Heart left ventricle (tissue), 16 donors: ENCODE measurements around the gene WHRN. TPM values are rescaled to one million over a fixed set of nuclear protein-coding genes. Genes with fewer than 3 reads are reported as not detected.

Experiments
- ATAC-seq, 4 donors: fragments of 200-7000 bp; cut with Tn5 transposase; one replicate each; pipeline ENCODE4 v1.9.1; 2020 to 2022; ENCODE audit warnings: moderate library complexity in 4 of 4, mild to moderate bottlenecking in 3 of 4, moderate number of reproducible peaks in 1 of 4
- DNase-seq, 5 donors: peaks; one replicate each; pipeline ENCODE4 v3.0.0-alpha.2; 2020
- H3K27ac ChIP-seq, 12 donors: fragments of 200-600 bp; sonication (generic) in 4 of 12; one replicate each; pipeline versions ENCODE4 v1.5.0 to v1.8.0; 2016 to 2022; ENCODE audit warnings: mild to moderate bottlenecking in 2 of 12
- H3K27me3 ChIP-seq, 9 donors: fragments of 200-600 bp; sonication (generic) in 2 of 9; one replicate each; pipeline versions ENCODE4 v1.5.1 to v1.8.0; 2016 to 2022; ENCODE audit warnings: mild to moderate bottlenecking in 3 of 9
- H3K36me3 ChIP-seq, 9 donors: fragments of 200-600 bp; sonication (generic) in 2 of 9; one replicate each; pipeline versions ENCODE4 v1.5.0 to v1.8.0; 2018 to 2022; ENCODE audit warnings: mild to moderate bottlenecking in 2 of 9
- H3K4me1 ChIP-seq, 12 donors: fragments of 200-600 bp; sonication (generic) in 4 of 12; one replicate each; pipeline versions ENCODE4 v1.5.0 to v1.8.0; 2016 to 2022; ENCODE audit warnings: mild to moderate bottlenecking in 3 of 12
- H3K4me3 ChIP-seq, 12 donors: fragments of 200-600 bp; sonication (generic) in 4 of 12; one replicate each; pipeline versions ENCODE4 v1.5.0 to v1.8.0; 2017 to 2022; ENCODE audit warnings: mild to moderate bottlenecking in 9 of 12, moderate library complexity in 4 of 12
- H3K9me3 ChIP-seq, 12 donors: fragments of 200-600 bp; sonication (generic) in 4 of 12; one replicate each; pipeline versions ENCODE4 v1.5.0 to v1.8.0; 2016 to 2022; ENCODE audit warnings: mild to moderate bottlenecking in 1 of 12
- POLR2A ChIP-seq, 2 donors: fragments of 450-650 bp; IDR thresholded peaks; one replicate each; pipeline ENCODE4 v1.6.1; 2017; ENCODE audit warnings: antibody characterized with exemption in 2 of 2, mild to moderate bottlenecking in 2 of 2, moderate library complexity in 2 of 2
- WGBS, 4 donors: extraction: QIAGEN DNeasy Blood & Tissue Kit in 2 of 4; methylation state at CpG; one replicate each; pipeline versions ENCODE4 v1.1.5 to v1.1.7; 2013 to 2018; 5-methylcytosine and 5-hydroxymethylcytosine counted together
- intact Hi-C, 10 donors: fragments of 100-400 bp; cut with DNase I; formaldehyde crosslinking; loops; one replicate each; pipeline versions ENCODE4 v1.11.1 to v1.14.2; 2022
- polyA plus RNA-seq, 2 donors: library from polyadenylated mRNA; stranded (reverse); fragments of 200-250 nt; gene quantifications; one replicate each; pipeline ENCODE4 v1.2.3, GENCODE V29; 2013
- total RNA-seq, 9 donors: library from RNA; depleted of rRNA in 2 of 9; stranded (reverse); fragments of >200 nt in 2 of 9; fragmentation: NEBNext Ultra II Directional in 3 of 9; extraction: Animal tissue kit (Norgen Biotek cat#: 25700) in 3 of 9; gene quantifications; one replicate each; pipeline versions ENCODE4 v1.1.0 to v1.2.4, GENCODE V29; 2016 to 2023
- TF ChIP-seq, protein P1 (sequence below), 12 donors: fragments of 200-600 bp; sonication (generic) in 4 of 12; IDR thresholded peaks; one replicate each; pipeline versions ENCODE4 v1.5.0 to v1.8.0; 2018 to 2022; ENCODE audit warnings: antibody characterized with exemption in 12 of 12, mild to moderate bottlenecking in 5 of 12
- donor health status: ischemic (EF 13 %, LVEDD 7.1; RV severe dilation, severe dysfunction).
- donor health status: healthy with polysubstance abuse.
- donor health status: DM: no; HTN: yes; CAD: no.
- donor health status: DM: no; HTN: no; CAD: no.
- donor health status: ischemic (EF 25% LVEDD 6.9; RV normal size, moderate dysfunction).
- donor health status: ischemic (EF 25% LVEDD 5.7; RV mildly dilated, moderate dysfunction).
- donor health status: healthy.
- donor health status: DM: yes; HTN: yes; CAD: no.
- donor health status: ischemic (EF 35%, LVEDD 5.7; RV mildly dilated, moderate dysfunction).
- donor health status: nonischemic (EF 11% LVEDD 7.7; RV severe dilation, severe dysfunction).
- donor health status: DM: yes; HTN: yes; CAD: no.
- donor health status: PGD.
- donor health status: ischemic (EF 29% LVEDD 5.4; RV normal size, mild dysfunction).
- donor health status: nonischemic (EF 23%, LVEDD 6.1; RV moderate dilation, normal function).

Gene WHRN
- total and polyA plus RNA-seq, 11 donors = 0.12 to 1.4 (median 0.56) TPM

DNA sequence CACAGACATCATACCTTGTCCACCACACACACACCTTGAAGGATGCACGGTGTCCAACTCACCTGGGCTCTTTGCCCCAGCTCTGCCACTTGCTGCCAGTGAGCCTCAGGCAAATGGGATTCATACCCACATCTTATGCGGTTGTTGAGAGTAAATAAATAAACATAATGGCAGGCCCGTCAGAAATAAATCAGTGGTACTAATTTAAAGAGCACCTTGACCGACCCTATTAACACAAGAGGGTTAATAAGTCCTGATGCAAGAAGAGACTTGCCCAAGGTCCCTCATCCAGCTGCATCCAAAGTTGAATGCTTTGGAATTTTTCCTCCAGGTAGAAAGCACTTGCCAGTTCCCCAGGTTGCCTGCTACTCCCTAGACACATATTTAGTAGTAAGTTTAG, 105.9 kb downstream of the WHRN start:
- 77 to 90% (median 88%) methylated on average over 4 of the region's 4 CpGs for WGBS, 4 donors
- H3K4me3 ChIP-seq = no peak overlapping the region
- no peak for ATAC-seq

DNA sequence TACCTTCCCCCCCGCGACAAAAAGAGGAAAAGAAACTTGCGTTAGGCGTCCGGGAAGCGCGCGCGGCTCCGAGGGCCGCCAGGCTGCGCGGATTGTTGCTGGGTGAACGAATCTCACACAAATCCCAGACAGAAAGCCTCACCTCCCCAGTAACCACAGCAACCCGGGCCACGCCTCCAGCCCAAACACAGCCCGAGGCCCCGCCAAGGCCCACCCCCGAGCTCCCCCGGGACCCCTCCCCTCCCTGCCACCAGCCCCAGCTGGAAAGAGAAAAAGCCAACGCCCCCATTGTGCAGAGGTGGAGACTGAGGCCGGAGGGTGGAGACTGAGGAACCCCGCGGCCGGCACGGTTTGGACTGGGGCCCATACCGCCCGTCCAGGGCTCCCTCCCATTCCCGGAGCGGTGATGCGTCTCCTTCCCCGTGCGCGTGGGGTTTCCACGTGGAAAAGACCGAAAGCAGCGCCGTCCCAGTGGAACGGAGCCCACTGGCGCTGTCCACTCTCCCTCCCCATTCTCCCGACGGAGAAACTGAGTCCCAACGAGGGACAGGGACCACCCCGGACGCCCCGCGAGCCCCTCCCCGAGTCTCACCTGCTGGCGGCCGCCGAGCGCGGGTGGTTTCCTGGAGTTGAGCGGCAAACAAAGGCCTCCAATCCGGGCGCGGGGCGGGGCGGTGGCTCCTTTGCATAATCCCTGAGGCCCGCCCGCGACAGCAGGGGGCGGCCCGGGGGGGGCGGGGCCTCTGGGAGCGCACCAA, 107.2 kb downstream of the WHRN start:
- intact Hi-C loops = no loop called here
- Histone ChIP-seq H3K9me3 (no peaks in the 10 kb centered on the region), H3K36me3 (peaks cover 0 to 7% (median 0%) of the 10 kb centered on the region in 9 donors), H3K4me1 (peaks cover 0 to 40% (median 13%) of the 10 kb centered on the region in 12 donors), H3K27ac (peak overlapping the region; percentile 25 to 95 (median 76)), H3K27me3 (no peaks in the 10 kb centered on the region), H3K4me3 (peak overlapping the region; percentile 22 to 97 (median 82))
- WGBS, 4 donors = 0 to 1% (median 1%) methylated on average over 43 to 66 of the region's 66 CpGs
- TF ChIP-seq, protein P1, sequence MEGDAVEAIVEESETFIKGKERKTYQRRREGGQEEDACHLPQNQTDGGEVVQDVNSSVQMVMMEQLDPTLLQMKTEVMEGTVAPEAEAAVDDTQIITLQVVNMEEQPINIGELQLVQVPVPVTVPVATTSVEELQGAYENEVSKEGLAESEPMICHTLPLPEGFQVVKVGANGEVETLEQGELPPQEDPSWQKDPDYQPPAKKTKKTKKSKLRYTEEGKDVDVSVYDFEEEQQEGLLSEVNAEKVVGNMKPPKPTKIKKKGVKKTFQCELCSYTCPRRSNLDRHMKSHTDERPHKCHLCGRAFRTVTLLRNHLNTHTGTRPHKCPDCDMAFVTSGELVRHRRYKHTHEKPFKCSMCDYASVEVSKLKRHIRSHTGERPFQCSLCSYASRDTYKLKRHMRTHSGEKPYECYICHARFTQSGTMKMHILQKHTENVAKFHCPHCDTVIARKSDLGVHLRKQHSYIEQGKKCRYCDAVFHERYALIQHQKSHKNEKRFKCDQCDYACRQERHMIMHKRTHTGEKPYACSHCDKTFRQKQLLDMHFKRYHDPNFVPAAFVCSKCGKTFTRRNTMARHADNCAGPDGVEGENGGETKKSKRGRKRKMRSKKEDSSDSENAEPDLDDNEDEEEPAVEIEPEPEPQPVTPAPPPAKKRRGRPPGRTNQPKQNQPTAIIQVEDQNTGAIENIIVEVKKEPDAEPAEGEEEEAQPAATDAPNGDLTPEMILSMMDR (IDR thresholded peaks at IDR 0.05) = peak in 3 of 12 donors; percentile 9 to 21 (median 9)
- peak in 1 of 2 donors; percentile 60 for TF ChIP-seq POLR2A (IDR thresholded peaks at IDR 0.05)
- ATAC-seq (peak; percentile 88 to 97 (median 96)), DNase-seq (peak; percentile 96 to 98 (median 97))

More for the DNA sequence above, 105.9 kb downstream of the WHRN start:
- peaks cover 0 to 35% (median 13%) of the 10 kb centered on the region in 12 donors for H3K4me1 ChIP-seq
- TF ChIP-seq POLR2A (IDR thresholded peaks at IDR 0.05) = no peak
- TF ChIP-seq, protein P1 (IDR thresholded peaks at IDR 0.05) = no peak
- H3K27ac ChIP-seq = no peak overlapping the region
- no peak for DNase-seq
- no peaks in the 10 kb centered on the region for H3K27me3 ChIP-seq
- no peaks in the 10 kb centered on the region for H3K9me3 ChIP-seq
- peaks cover 0 to 7% (median 0%) of the 10 kb centered on the region in 9 donors for H3K36me3 ChIP-seq
- intact Hi-C loops = no loop called here

DNA sequence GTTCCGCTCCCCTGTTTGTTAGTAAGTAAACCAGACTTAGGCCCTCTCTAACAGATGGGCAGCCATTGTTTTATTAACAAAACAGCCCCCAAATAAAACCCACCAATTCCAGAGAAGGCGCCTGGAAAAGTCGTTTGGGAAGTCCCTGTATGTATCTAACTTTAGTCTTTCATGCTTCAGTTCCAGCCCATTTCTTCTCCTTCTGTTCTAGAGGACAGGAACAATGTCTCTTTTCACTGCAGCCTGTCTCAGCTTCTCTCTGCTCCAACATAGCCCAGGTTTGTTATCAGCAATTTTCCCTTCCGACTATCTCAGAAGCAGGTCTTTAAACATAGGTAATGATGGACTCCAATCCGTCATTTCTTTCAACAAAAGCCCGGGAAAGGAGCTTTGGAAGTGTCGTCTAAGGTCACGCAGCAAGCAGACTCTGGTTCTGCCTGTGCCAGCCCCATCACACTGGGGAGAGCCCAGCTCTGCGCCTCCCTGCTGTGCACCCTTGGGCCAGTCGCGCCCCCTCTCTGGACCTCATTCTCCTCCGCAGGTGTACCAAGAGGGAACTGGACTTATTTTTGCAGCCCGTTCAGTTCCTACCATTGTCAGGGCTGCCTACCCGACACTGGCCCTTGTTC, 107.9 kb downstream of the WHRN start:
- intact Hi-C loops = no loop called here
- no peaks in the 10 kb centered on the region for H3K9me3 ChIP-seq
- H3K4me3 ChIP-seq = peak overlapping the region; percentile 22 to 97 (median 82)
- no peaks in the 10 kb centered on the region for H3K27me3 ChIP-seq
- peaks cover 0 to 7% (median 0%) of the 10 kb centered on the region in 9 donors for H3K36me3 ChIP-seq
- peaks cover 0 to 46% (median 19%) of the 10 kb centered on the region in 12 donors for H3K4me1 ChIP-seq
- no peak for TF ChIP-seq POLR2A (IDR thresholded peaks at IDR 0.05)
- TF ChIP-seq, protein P1 (IDR thresholded peaks at IDR 0.05) = no peak
- H3K27ac ChIP-seq = peak overlapping the region in 11 of 12 donors; percentile 18 to 95 (median 78)
- 20 to 28% (median 23%) methylated on average over 14 of the region's 14 CpGs for WGBS, 4 donors
- ATAC-seq (no peak), DNase-seq (no peak)
